Amniotic epithelial cell (primary cell): ENCODE results near the gene CHRNA1.
"Not testable (repeated sequence)": the region's sequence is repeated elsewhere in the genome, so short reads cannot be mapped to it uniquely, and the experiment has no call there.

Experiments
- DNase-seq: peaks from one replicate; pipeline ENCODE4 v3.0.0-alpha.2; 2010; ENCODE audit warnings: low read depth

The CHRNA1 gene

GRCh38 chr2:174716785-174717184 is 47.5 kb downstream of the CHRNA1 start:
- DNase-seq = no peak

GRCh38 chr2:174713686-174714085 is 50.6 kb downstream of the CHRNA1 start:
- no peak for DNase-seq

GRCh38 chr2:174711206-174711605 is 53.1 kb downstream of the CHRNA1 start:
- peak; percentile 68 for DNase-seq

- not testable (repeated sequence) for DNase-seq
Measured at GRCh38 chr2:174709416-174710004, 54.8 kb downstream of the CHRNA1 start.

- DNase-seq = no peak
Measured at GRCh38 chr2:174708713-174709112, 55.6 kb downstream of the CHRNA1 start.

- DNase-seq = no peak
Measured at GRCh38 chr2:174705321-174705720, 59.0 kb downstream of the CHRNA1 start.

- peak; percentile 18 for DNase-seq
Measured at GRCh38 chr2:174704642-174705041, 59.6 kb downstream of the CHRNA1 start.

- DNase-seq = no peak
Measured at GRCh38 chr2:174704061-174704460, 60.2 kb downstream of the CHRNA1 start.

- DNase-seq = no peak
Measured at GRCh38 chr2:174703430-174703829, 60.8 kb downstream of the CHRNA1 start.

GRCh38 chr2:174702541-174702940 is 61.7 kb downstream of the CHRNA1 start:
- no peak for DNase-seq

- peak; percentile 42 for DNase-seq
Measured at GRCh38 chr2:174699993-174700766, 64.1 kb downstream of the CHRNA1 start.
